HCT116 (cell line): ENCODE data around the gene MRPL21. TPM values are rescaled to one million over a fixed set of nuclear protein-coding genes. Genes with fewer than 3 reads are reported as not detected.

Experiments used
- ATAC-seq: fragments of 200-7000 bp; cut with Tn5 transposase; 2 replicates; pipeline ENCODE4 v1.9.1; 2020; ENCODE audit warnings: mild to moderate bottlenecking, moderate library complexity
- BruUV-seq: library from RNA; stranded (reverse); fragments of 400-500 nt; replicated peaks from 2 replicates; lab custom pipeline; 2021; lab: Mats Ljungman, UMichigan
- CTCF ChIA-PET: fragments of 300-600 bp; sonication (Branson Sonifier 250); formaldehyde crosslinking; loops from one replicate; lab custom pipeline; 2021; ENCODE audit warnings: antibody characterized with exemption; lab: Charles Lee
- POLR2A ChIA-PET: fragments of 300-600, 350-600 bp; sonication (Branson Sonifier 250); formaldehyde crosslinking; loops from one replicate; lab custom pipeline; 2021; ENCODE audit warnings: antibody characterized with exemption; lab: Charles Lee
- RAD21 ChIA-PET, 2 experiments: fragments of 300-600 bp; sonication (Branson Sonifier 250); formaldehyde crosslinking; loops; one replicate each; lab custom pipeline; 2023; ENCODE audit warnings: low total read pairs in 2 of 2; ENCODE audit not compliant: uncharacterized antibody in 2 of 2, unreplicated experiment in 2 of 2, low non-redundant PET in 1 of 2; lab: Charles Lee
- DNase-seq: peaks from one replicate; pipeline ENCODE4 v3.0.0-alpha.2; 2010; ENCODE audit warnings: low read depth, low spot score
- H2AFZ ChIP-seq: fragments of 200-600 bp; shearing (Covaris generic), sonication (generic); 2 replicates; pipeline ENCODE4 v1.6.1; 2017; ENCODE audit warnings: low read depth, mixed run types, mixed read lengths, antibody characterized with exemption, low read length; ENCODE audit not compliant: poor library complexity, severe bottlenecking
- H3K27ac ChIP-seq: 2 replicates; pipeline ENCODE4 v1.5.1; 2012; ENCODE audit warnings: low read depth, low read length
- H3K27me3 ChIP-seq: fragments of 200-600 bp; sonication (generic); 2 replicates; pipeline ENCODE4 v1.6.1; 2016; ENCODE audit warnings: mixed run types, low read length, mixed read lengths; ENCODE audit not compliant: insufficient read depth
- H3K36me3 ChIP-seq, 2 experiments: fragments of 200-500 bp in 1 of 2; fragments of 200-600 bp in 1 of 2; sonication (Bioruptor generic) in 1 of 2; sonication (generic) in 1 of 2; 2 replicates each; pipeline versions ENCODE4 v1.5.1 to v1.6.1; 2014 to 2016; ENCODE audit warnings: low read length in 2 of 2, inconsistent platforms in 1 of 2, mixed read lengths in 1 of 2, mixed run types in 1 of 2; ENCODE audit not compliant: insufficient read depth in 2 of 2, control insufficient read depth in 1 of 2
- H3K4me1 ChIP-seq, 2 experiments: fragments of 200-600 bp in 1 of 2; sonication (generic) in 1 of 2; 2 replicates each; pipeline versions ENCODE4 v1.5.1 to v1.6.1; 2012 to 2017; ENCODE audit warnings: low read length in 2 of 2, inconsistent platforms in 1 of 2, mild to moderate bottlenecking in 1 of 2, mixed read lengths in 1 of 2, mixed run types in 1 of 2, moderate library complexity in 1 of 2; ENCODE audit not compliant: insufficient read depth in 2 of 2, control insufficient read depth in 1 of 2
- H3K4me2 ChIP-seq: fragments of 200-600 bp; sonication (generic); 2 replicates; pipeline ENCODE4 v1.6.1; 2017; ENCODE audit warnings: mixed run types, low read length, mixed read lengths
- H3K4me3 ChIP-seq, 2 experiments: fragments of 200-600 bp in 1 of 2; sonication (generic) in 1 of 2; replicated peaks in 1 of 2; 2 replicates each; pipeline ENCODE4 v1.5.1; 2011 to 2016; ENCODE audit warnings: low read length in 2 of 2, control low read depth in 1 of 2, low read depth in 1 of 2, mild to moderate bottlenecking in 1 of 2, mixed read lengths in 1 of 2, mixed run types in 1 of 2
- H3K79me2 ChIP-seq: fragments of 200-600 bp; sonication (generic); 2 replicates; pipeline ENCODE4 v1.6.1; 2017; ENCODE audit warnings: mild to moderate bottlenecking, mixed run types, low read length, moderate library complexity, mixed read lengths; ENCODE audit not compliant: insufficient read depth
- H3K9ac ChIP-seq: fragments of 200-600 bp; sonication (generic); 2 replicates; pipeline ENCODE4 v1.6.1; 2016; ENCODE audit warnings: low read length, mixed read lengths
- H3K9me2 ChIP-seq: fragments of 200-600 bp; sonication (generic), shearing (Covaris generic); 2 replicates; pipeline ENCODE4 v1.6.1; 2017; ENCODE audit warnings: mixed run types, mild to moderate bottlenecking, moderate library complexity; ENCODE audit not compliant: insufficient read depth
- H3K9me3 ChIP-seq, 2 experiments: fragments of 200-500 bp in 1 of 2; fragments of 200-600 bp in 1 of 2; sonication (Bioruptor generic) in 1 of 2; sonication (generic) in 1 of 2; 2 replicates each; pipeline ENCODE4 v1.6.1; 2014 to 2017; ENCODE audit warnings: low read length in 2 of 2, mixed read lengths in 2 of 2, inconsistent platforms in 1 of 2, low read depth in 1 of 2, mild to moderate bottlenecking in 1 of 2, mixed run types in 1 of 2, moderate library complexity in 1 of 2; ENCODE audit not compliant: control insufficient read depth in 1 of 2, insufficient read depth in 1 of 2
- H4K20me1 ChIP-seq: fragments of 200-600 bp; sonication (generic), shearing (Covaris generic); 2 replicates; pipeline ENCODE4 v1.6.1; 2017; ENCODE audit warnings: mixed run types, mild to moderate bottlenecking, moderate library complexity; ENCODE audit not compliant: insufficient read depth
- CBX3 ChIP-seq: IDR thresholded peaks from 2 replicates; pipeline ENCODE4 v1.6.1; 2012; ENCODE audit warnings: low read depth
- CEBPB ChIP-seq: IDR thresholded peaks from 2 replicates; pipeline ENCODE4 v1.6.1; 2012; ENCODE audit warnings: low read depth
- CTCF ChIP-seq, 3 experiments: fragments of 200-600 bp in 1 of 3; sonication (generic) in 1 of 3; IDR thresholded peaks in 2 of 3; conservative IDR thresholded peaks in 1 of 3; 2 replicates each; pipeline ENCODE4 v1.5.1; 2012 to 2017; ENCODE audit warnings: low read depth in 2 of 3, low read length in 2 of 3, antibody characterized with exemption in 1 of 3, borderline replicate concordance in 1 of 3, control low read depth in 1 of 3, mild to moderate bottlenecking in 1 of 3, mixed read lengths in 1 of 3, mixed run types in 1 of 3, moderate library complexity in 1 of 3; ENCODE audit not compliant: insufficient read depth in 1 of 3
- EGR1 ChIP-seq: IDR thresholded peaks from 2 replicates; pipeline ENCODE4 v1.6.1; 2012; ENCODE audit warnings: low read depth
- ELF1 ChIP-seq: IDR thresholded peaks from 2 replicates; pipeline ENCODE4 v1.6.1; 2012; ENCODE audit warnings: low read depth, borderline replicate concordance
- EZH2phosphoT487 ChIP-seq: fragments of 200-600 bp; IDR thresholded peaks from 2 replicates; pipeline ENCODE4 v1.6.1; 2018; ENCODE audit warnings: antibody characterized with exemption, borderline replicate concordance
- FOSL1 ChIP-seq: IDR thresholded peaks from 2 replicates; pipeline ENCODE4 v1.6.1; 2012; ENCODE audit warnings: low read depth
- JUND ChIP-seq: IDR thresholded peaks from 2 replicates; pipeline ENCODE4 v1.6.1; 2012
- POLR2A ChIP-seq: IDR thresholded peaks from 2 replicates; pipeline ENCODE4 v1.7.0; 2011; ENCODE audit warnings: borderline replicate concordance; ENCODE audit not compliant: insufficient read depth, insufficient read length; ENCODE audit errors: extremely low read depth
- SIN3A ChIP-seq: IDR thresholded peaks from 2 replicates; pipeline ENCODE4 v1.6.1; 2012; ENCODE audit warnings: low read depth
- TCF7L2 ChIP-seq: IDR thresholded peaks from 2 replicates; pipeline ENCODE4 v1.7.0; 2011; ENCODE audit warnings: borderline replicate concordance, inconsistent platforms; ENCODE audit not compliant: insufficient read depth, insufficient read length; ENCODE audit errors: extremely low read depth
- ZBTB33 ChIP-seq: IDR thresholded peaks from 2 replicates; pipeline ENCODE4 v1.6.1; 2011; ENCODE audit warnings: mild to moderate bottlenecking, low read length, moderate library complexity; ENCODE audit not compliant: insufficient replicate concordance; ENCODE audit errors: extremely low read depth
- ZFX ChIP-seq: fragments of 450-650 bp; IDR thresholded peaks from 2 replicates; pipeline ENCODE4 v1.6.1; 2017
- intact Hi-C: fragments of 100-400 bp; cut with micrococcal nuclease; formaldehyde crosslinking; loops from 2 replicates; pipeline ENCODE4 v1.10.0; 2022
- total RNA-seq: library from RNA; stranded (reverse); gene quantifications from one replicate; pipeline ENCODE4 v1.2.1, GENCODE V29; 2021; ENCODE audit not compliant: unreplicated experiment
- TF ChIP-seq, protein P1 (sequence below): IDR thresholded peaks from 2 replicates; pipeline ENCODE4 v1.6.1; 2012; ENCODE audit warnings: low read depth

The MRPL21 gene
- total RNA-seq, 1 experiment from 2014 or later, result 90.2 TPM

DNA sequence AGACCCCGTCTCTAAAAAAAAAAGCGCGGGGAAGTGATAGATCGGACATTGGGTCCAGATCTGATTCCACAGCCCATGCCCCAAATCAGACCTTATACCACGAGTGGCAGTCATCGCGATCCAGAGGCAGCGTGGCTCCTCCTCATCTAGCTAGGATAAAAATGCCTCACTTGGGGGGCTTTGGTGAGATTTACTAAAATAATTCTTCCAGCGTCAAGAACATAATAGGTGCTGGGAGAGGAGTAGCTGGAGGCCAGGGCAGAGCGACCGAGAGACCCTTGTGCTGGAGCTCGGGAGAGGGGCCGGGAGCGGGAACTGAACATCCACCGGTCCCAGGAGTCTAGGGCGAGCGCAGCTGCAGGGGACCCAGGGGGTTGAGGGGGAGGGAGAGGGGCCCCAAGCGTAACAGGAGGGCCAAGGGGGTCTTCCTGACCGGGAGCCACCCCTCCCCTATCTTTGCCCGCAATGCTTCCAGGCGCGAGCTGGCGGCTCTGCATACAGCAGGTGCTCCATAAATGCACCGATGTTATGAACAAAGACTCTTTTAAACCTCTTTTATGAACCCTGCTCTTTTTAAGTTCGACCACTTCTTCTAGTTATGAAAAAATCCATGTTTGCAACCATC is 61.1 kb downstream of the MRPL21 start:
- Histone ChIP-seq H3K9me2 (no peaks in the 10 kb centered on the region), H4K20me1 (no peaks in the 10 kb centered on the region), H3K9me3 (no peaks in the 10 kb centered on the region), H3K4me3 (peak overlapping the region in 1 of 2 experiments; percentile 84; a peak in 1 of 4 replicates), H3K4me2 (peak overlapping the region; percentile 88), H3K9ac (no peak overlapping the region), H3K36me3 (no peaks in the 10 kb centered on the region), H3K27me3 (no peaks in the 10 kb centered on the region), H2AFZ (no peak overlapping the region), H3K27ac (peak overlapping the region; percentile 1; the same call in 1 of the 2 replicates), H3K4me1 (peaks cover 32 to 50% of the 10 kb centered on the region in 2 experiments), H3K79me2 (peaks cover 27% of the 10 kb centered on the region)
- POLR2A ChIA-PET, result no interaction called here
- no TSS peak for BruUV-seq
- no peak for ATAC-seq
- DNase-seq, result no peak
- no peak for TF ChIP-seq EGR1
- TF ChIP-seq EZH2phosphoT487, result no peak
- no peak for TF ChIP-seq SIN3A
- TF ChIP-seq FOSL1, result no peak
- no peak for TF ChIP-seq ZBTB33
- no peak for TF ChIP-seq CTCF (IDR thresholded peaks at IDR 0.05 in 2 of 3, conservative IDR thresholded peaks at IDR 0.05 in 1 of 3; ENCODE audit: borderline replicate concordance in 1 of 3, insufficient read depth in 1 of 3, low read depth in 2 of 3, low read length in 2 of 3)
- TF ChIP-seq, protein P1, sequence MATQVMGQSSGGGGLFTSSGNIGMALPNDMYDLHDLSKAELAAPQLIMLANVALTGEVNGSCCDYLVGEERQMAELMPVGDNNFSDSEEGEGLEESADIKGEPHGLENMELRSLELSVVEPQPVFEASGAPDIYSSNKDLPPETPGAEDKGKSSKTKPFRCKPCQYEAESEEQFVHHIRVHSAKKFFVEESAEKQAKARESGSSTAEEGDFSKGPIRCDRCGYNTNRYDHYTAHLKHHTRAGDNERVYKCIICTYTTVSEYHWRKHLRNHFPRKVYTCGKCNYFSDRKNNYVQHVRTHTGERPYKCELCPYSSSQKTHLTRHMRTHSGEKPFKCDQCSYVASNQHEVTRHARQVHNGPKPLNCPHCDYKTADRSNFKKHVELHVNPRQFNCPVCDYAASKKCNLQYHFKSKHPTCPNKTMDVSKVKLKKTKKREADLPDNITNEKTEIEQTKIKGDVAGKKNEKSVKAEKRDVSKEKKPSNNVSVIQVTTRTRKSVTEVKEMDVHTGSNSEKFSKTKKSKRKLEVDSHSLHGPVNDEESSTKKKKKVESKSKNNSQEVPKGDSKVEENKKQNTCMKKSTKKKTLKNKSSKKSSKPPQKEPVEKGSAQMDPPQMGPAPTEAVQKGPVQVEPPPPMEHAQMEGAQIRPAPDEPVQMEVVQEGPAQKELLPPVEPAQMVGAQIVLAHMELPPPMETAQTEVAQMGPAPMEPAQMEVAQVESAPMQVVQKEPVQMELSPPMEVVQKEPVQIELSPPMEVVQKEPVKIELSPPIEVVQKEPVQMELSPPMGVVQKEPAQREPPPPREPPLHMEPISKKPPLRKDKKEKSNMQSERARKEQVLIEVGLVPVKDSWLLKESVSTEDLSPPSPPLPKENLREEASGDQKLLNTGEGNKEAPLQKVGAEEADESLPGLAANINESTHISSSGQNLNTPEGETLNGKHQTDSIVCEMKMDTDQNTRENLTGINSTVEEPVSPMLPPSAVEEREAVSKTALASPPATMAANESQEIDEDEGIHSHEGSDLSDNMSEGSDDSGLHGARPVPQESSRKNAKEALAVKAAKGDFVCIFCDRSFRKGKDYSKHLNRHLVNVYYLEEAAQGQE, result no peak
- TF ChIP-seq JUND, result no peak
- no peak for TF ChIP-seq ZFX
- TF ChIP-seq TCF7L2, result no peak
- no peak for TF ChIP-seq CEBPB
- no peak for TF ChIP-seq ELF1
- no peak for TF ChIP-seq CBX3
- no peak for TF ChIP-seq POLR2A
- intact Hi-C loops, result no loop called here
- RAD21 ChIA-PET, result no interaction called here
- CTCF ChIA-PET, result interaction anchor here (1.8 to 2.3 kb wide), 2 partner anchors 17 to 210 kb away, joined by 7 to 13 read pairs; no protein-coding TSS in a partner anchor
